ENCODE results near the gene MAGEB5. TPM values are rescaled to one million over a fixed set of nuclear protein-coding genes. Genes with fewer than 3 reads are reported as not detected.
"Not testable (repeated sequence)": the region's sequence is repeated elsewhere in the genome, so short reads cannot be mapped to it uniquely, and the experiment has no call there.

Gene MAGEB5, protein sequence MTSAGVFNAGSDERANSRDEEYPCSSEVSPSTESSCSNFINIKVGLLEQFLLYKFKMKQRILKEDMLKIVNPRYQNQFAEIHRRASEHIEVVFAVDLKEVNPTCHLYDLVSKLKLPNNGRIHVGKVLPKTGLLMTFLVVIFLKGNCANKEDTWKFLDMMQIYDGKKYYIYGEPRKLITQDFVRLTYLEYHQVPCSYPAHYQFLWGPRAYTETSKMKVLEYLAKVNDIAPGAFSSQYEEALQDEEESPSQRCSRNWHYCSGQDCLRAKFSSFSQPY
- total RNA-seq: not detected
- long read RNA-seq, donor 1: 0 reads
- long read RNA-seq, donor 2: 0 reads

DNA sequence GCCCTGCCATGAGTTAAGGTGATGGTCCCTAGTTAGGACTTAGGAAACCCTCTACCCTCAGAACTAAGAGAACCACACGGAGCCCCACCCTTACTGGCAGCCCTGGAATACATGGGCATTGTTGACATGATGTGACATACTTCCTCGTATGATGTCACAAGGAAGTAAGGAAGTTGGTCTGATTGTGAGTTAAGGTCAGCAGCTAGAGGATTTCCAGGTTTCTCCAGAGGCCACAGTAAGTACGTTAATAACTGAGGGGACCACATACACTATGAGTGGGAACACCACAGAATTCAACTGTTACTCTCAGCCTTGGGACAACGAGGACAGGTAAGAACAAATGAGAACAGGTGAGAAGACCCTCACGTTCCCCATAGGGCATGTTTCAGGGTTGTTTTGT, at the start of gene MAGEB5:
MAGEB5 (plus strand) TSS at position 301 of the 400 bp plus-strand sequence. CDS start 1,133 bp downstream, outside the sequence.
- DNase-seq (no peak), ATAC-seq (no peak)
- Histone ChIP-seq H3K4me1 (ENCODE audit: low read depth) (no peaks in the 10 kb centered on the region), H3K9me3 (no peaks in the 10 kb centered on the region), H3K4me3 (no peak within 1 kb of the TSS), H3K36me3 (ENCODE audit: low read depth) (no peaks in the 10 kb centered on the region)
- intact Hi-C loops (cut with DNase I, micrococcal nuclease): no loop called here
- TF ChIP-seq, protein P1, sequence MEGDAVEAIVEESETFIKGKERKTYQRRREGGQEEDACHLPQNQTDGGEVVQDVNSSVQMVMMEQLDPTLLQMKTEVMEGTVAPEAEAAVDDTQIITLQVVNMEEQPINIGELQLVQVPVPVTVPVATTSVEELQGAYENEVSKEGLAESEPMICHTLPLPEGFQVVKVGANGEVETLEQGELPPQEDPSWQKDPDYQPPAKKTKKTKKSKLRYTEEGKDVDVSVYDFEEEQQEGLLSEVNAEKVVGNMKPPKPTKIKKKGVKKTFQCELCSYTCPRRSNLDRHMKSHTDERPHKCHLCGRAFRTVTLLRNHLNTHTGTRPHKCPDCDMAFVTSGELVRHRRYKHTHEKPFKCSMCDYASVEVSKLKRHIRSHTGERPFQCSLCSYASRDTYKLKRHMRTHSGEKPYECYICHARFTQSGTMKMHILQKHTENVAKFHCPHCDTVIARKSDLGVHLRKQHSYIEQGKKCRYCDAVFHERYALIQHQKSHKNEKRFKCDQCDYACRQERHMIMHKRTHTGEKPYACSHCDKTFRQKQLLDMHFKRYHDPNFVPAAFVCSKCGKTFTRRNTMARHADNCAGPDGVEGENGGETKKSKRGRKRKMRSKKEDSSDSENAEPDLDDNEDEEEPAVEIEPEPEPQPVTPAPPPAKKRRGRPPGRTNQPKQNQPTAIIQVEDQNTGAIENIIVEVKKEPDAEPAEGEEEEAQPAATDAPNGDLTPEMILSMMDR (IDR thresholded peaks at IDR 0.05): no peak

DNA sequence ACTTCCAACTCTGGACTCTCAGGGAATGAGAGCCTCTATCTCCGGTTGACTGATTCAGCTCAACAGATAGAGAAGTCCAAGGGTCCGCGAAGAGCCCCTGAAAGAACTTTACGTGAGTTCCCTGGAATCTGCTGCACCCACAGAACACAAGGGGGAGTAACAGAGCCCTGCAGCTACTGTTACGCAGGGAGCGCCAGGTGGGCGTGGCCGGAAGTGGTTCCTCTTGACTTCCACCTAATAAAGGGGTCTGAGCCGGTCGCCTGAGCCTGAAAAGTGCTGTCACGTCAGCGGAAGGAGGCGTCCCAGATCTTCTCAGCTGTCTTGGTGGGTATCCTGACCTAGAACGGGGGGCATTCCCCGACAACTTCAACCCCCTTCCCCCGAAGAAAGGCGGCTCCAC, 23.8 kb upstream of the MAGEB5 start, which contains the start of gene MAGEB6:
MAGEB6 (plus strand) TSS at position 237 of the 400 bp plus-strand sequence. CDS start 1,407 bp downstream, outside the sequence.
- TF ChIP-seq, protein P1 (IDR thresholded peaks at IDR 0.05): no peak
- ATAC-seq (no peak), DNase-seq (no peak)
- H3K4me1 ChIP-seq (ENCODE audit: low read depth): no peaks in the 10 kb centered on the region
- intact Hi-C loops (cut with DNase I, micrococcal nuclease): no loop called here
- H3K36me3 ChIP-seq (ENCODE audit: low read depth): no peaks in the 10 kb centered on the region
- no peaks in the 10 kb centered on the region for H3K9me3 ChIP-seq
- H3K4me3 ChIP-seq: no peak within 1 kb of the TSS

DNA sequence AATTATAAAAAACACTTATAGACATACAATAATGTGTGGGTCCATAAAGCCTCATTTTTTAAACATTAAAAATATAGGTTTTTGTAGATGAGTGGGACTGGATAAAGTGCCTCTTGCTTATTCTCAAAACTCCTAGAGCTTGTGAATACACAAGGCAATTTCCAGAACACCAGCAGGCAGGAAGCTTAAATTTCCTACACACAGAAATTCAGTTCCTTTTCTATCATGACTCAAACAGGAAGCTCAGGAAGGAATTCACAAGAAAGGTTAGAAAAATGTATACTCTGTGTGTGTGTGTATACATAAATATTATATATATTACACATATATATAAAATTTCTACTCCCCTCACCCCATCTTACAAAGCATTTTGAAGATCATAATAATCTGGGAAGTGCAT, 12.4 kb upstream of the MAGEB5 start:
- no peaks in the 10 kb centered on the region for H3K9me3 ChIP-seq
- H3K36me3 ChIP-seq (ENCODE audit: low read depth): no peaks in the 10 kb centered on the region
- ATAC-seq (no peak), DNase-seq (no peak)
- no peak overlapping the region for H3K4me3 ChIP-seq
- intact Hi-C loops (cut with DNase I, micrococcal nuclease): no loop called here
- TF ChIP-seq, protein P1 (IDR thresholded peaks at IDR 0.05): no peak
- H3K4me1 ChIP-seq (ENCODE audit: low read depth): no peaks in the 10 kb centered on the region

DNA sequence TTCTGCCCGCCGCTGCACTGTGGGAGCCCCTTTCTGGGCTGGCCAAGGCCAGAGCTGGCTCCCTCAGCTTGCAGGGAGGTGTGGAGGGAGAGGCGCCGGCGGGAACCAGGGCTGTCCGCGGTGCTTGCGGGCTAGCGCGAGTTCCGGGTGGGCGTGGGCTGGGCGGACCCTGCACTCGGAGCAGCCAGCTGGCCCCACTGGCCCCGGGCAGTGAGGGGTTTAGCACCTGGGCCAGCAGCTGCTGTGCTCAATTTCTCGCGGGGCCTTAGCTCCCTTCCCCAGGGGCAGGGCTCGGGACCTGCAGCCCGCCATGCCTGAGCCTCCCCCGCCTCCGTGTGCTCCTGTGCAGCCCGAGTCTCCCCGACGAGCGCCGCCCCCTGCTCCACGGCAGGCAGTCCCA, 11.3 kb upstream of the MAGEB5 start:
- H3K9me3 ChIP-seq; DNase-seq; intact Hi-C loops (cut with DNase I, micrococcal nuclease); H3K4me1 ChIP-seq (ENCODE audit: low read depth); ATAC-seq; H3K36me3 ChIP-seq (ENCODE audit: low read depth); H3K4me3 ChIP-seq: not testable (repeated sequence)

DNA sequence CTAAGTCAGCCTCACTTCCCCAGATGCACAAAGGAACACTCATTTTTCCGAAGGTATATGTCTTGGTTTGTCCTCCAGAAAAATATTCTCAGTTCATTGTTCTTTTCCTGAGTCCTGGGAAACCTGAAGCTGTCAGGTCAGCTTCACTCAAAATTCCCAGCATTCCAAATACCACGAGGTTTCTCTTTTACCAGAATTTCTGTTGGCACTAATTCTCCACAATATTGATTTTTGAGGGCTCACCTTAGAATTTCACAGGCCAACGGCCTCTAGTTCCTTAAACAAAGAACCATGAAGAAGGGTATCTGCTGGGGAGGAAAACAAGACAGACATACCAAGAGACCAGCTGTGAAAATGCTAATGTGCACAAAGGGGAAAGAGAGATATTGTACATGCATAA, 8.0 kb upstream of the MAGEB5 start:
- Histone ChIP-seq H3K4me1 (ENCODE audit: low read depth) (no peaks in the 10 kb centered on the region), H3K36me3 (ENCODE audit: low read depth) (no peaks in the 10 kb centered on the region), H3K4me3 (no peak overlapping the region), H3K9me3 (no peaks in the 10 kb centered on the region)
- DNase-seq: no peak
- TF ChIP-seq, protein P1 (IDR thresholded peaks at IDR 0.05): no peak
- intact Hi-C loops (cut with DNase I, micrococcal nuclease): no loop called here
- no peak for ATAC-seq

DNA sequence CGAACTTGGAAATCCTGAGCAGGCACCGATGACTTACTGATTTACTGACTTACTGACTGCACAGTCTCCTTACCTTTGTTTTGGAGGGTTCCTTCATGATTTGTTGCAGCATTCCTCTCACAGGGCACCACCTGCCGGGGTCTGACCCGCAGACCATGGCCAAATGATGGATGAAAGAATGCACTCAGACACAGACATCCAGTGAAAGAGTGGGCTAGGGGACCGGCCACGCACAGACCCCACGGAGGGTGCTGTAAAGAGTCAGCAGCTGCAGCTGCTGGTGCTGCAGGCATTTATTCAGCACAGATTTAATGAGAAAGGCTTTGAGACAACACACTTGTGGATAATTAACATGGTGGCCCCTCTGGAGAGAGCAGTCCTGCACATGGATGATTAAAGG, 3.4 kb downstream of the MAGEB5 start:
- H3K36me3 ChIP-seq (ENCODE audit: low read depth): no peaks in the 10 kb centered on the region
- TF ChIP-seq, protein P1 (IDR thresholded peaks at IDR 0.05): no peak
- intact Hi-C loops (cut with DNase I, micrococcal nuclease): no loop called here

More for the DNA sequence above, 3.4 kb downstream of the MAGEB5 start:
- ATAC-seq (no peak), DNase-seq (no peak)
- Histone ChIP-seq H3K4me1 (ENCODE audit: low read depth) (no peaks in the 10 kb centered on the region), H3K9me3 (no peaks in the 10 kb centered on the region), H3K4me3 (no peak overlapping the region)
